Endothelial cell (in vitro differentiated cells): ENCODE results near the gene SLX9. TPM values are rescaled to one million over a fixed set of nuclear protein-coding genes. Genes with fewer than 3 reads are reported as not detected.

Source experiments
- DNase-seq: peaks from one replicate; pipeline ENCODE4 v3.0.0; 2021; ENCODE audit warnings: low spot score
- H3K27ac Mint-ChIP-seq: one replicate; pipeline ENCODE4 v1.8.0; 2021; ENCODE audit warnings: mixed read lengths, inconsistent platforms; ENCODE audit not compliant: unreplicated experiment
- H3K27me3 Mint-ChIP-seq: one replicate; pipeline ENCODE4 v1.8.0; 2021; ENCODE audit warnings: mild to moderate bottlenecking, moderate library complexity, mixed read lengths, inconsistent platforms; ENCODE audit not compliant: unreplicated experiment
- H3K36me3 Mint-ChIP-seq: one replicate; pipeline ENCODE4 v1.8.0; 2021; ENCODE audit warnings: mild to moderate bottlenecking, low read depth, mixed read lengths, inconsistent platforms; ENCODE audit not compliant: unreplicated experiment
- H3K4me1 Mint-ChIP-seq: one replicate; pipeline ENCODE4 v1.8.0; 2021; ENCODE audit warnings: mild to moderate bottlenecking, mixed read lengths, inconsistent platforms; ENCODE audit not compliant: unreplicated experiment
- H3K4me3 Mint-ChIP-seq: one replicate; pipeline ENCODE4 v1.8.0; 2021; ENCODE audit warnings: mild to moderate bottlenecking, mixed read lengths, inconsistent platforms; ENCODE audit not compliant: unreplicated experiment
- H3K9me3 Mint-ChIP-seq: one replicate; pipeline ENCODE4 v1.8.0; 2021; ENCODE audit warnings: mixed read lengths, inconsistent platforms; ENCODE audit not compliant: unreplicated experiment
- total RNA-seq: library from RNA; stranded (reverse); fragmentation: NEBNext Ultra II Directional; extraction: Animal tissue kit (Norgen Biotek cat#: 25700); gene quantifications from one replicate; pipeline ENCODE4 v1.2.1, GENCODE V29; 2021; ENCODE audit not compliant: unreplicated experiment
- TF ChIP-seq, protein P1 (sequence below): fragments of 200-600 bp; sonication (generic); IDR thresholded peaks from one replicate; pipeline ENCODE4 v1.5.0; 2021; ENCODE audit warnings: antibody characterized with exemption; ENCODE audit not compliant: unreplicated experiment

SLX9 gene
- total RNA-seq, 1 donor from 2014 or later: 13.7 TPM

DNA sequence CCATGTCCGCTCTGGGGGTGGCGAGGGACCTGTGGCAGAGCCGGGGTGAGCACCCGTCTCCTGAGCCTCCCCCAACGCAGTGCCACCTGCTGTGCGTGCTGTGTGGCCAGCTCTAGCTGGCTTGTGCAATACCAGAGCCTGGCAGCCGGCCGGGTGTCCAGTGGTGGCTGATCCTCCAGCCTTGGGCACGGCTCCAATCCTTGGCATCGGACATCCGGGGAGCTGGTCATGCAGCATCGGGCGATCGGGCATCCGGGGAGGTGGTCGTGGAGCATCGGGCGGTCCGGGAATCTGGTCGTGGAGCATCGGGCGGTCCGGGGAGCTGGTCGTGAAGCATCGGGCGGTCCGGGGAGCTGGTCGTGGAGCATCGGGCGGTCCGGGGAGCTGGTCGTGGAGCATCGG is 8.1 kb downstream of the SLX9 start:
- no peak for DNase-seq
- peaks cover 3% of the 10 kb centered on the region for H3K27me3 Mint-ChIP-seq
- TF ChIP-seq, protein P1, sequence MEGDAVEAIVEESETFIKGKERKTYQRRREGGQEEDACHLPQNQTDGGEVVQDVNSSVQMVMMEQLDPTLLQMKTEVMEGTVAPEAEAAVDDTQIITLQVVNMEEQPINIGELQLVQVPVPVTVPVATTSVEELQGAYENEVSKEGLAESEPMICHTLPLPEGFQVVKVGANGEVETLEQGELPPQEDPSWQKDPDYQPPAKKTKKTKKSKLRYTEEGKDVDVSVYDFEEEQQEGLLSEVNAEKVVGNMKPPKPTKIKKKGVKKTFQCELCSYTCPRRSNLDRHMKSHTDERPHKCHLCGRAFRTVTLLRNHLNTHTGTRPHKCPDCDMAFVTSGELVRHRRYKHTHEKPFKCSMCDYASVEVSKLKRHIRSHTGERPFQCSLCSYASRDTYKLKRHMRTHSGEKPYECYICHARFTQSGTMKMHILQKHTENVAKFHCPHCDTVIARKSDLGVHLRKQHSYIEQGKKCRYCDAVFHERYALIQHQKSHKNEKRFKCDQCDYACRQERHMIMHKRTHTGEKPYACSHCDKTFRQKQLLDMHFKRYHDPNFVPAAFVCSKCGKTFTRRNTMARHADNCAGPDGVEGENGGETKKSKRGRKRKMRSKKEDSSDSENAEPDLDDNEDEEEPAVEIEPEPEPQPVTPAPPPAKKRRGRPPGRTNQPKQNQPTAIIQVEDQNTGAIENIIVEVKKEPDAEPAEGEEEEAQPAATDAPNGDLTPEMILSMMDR: no peak
- H3K4me3 Mint-ChIP-seq: no peak overlapping the region
- no peaks in the 10 kb centered on the region for H3K4me1 Mint-ChIP-seq
- H3K9me3 Mint-ChIP-seq: no peaks in the 10 kb centered on the region
- H3K36me3 Mint-ChIP-seq: peaks cover 5% of the 10 kb centered on the region
- peak overlapping the region; percentile 52 for H3K27ac Mint-ChIP-seq

DNA sequence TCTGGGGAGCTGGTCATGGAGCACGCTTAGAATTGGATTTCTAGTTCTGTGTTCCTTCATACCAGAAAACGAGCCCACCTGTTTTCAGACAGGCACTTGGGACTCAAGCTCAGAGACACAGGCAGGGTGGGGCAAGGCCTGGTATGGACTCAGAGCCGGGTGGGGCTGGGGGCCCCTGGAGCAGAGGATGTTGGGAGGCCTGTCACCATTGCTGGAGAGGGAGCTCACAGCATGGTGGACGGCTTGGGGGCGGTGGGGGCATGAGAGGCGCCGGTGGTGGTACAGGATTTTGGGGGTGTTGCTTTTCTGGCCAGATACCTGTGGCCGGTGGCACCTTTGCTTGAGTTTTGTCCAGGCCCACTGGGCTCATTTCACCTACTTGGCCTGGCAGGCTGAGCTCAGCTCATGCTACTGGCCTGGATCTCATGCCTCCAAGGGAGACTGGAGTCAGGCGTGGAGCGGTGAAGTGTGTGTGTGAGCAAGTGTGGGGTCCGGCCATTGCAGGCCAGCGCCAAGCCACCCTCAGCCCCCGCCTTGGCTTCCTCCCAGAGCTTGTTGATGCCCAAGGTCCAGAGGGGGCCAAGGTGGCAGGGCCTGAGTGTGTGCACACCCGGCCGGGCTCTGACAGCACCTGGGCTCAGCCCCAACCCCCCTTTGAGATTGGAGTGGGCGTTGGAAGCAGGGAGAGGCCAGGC is 8.7 kb downstream of the SLX9 start:
- no peak for DNase-seq
- H3K36me3 Mint-ChIP-seq: peaks cover 5% of the 10 kb centered on the region
- TF ChIP-seq, protein P1: no peak
- H3K27me3 Mint-ChIP-seq: peaks cover 3% of the 10 kb centered on the region
- H3K4me3 Mint-ChIP-seq: no peak overlapping the region
- no peak overlapping the region for H3K27ac Mint-ChIP-seq
- H3K9me3 Mint-ChIP-seq: no peaks in the 10 kb centered on the region
- no peaks in the 10 kb centered on the region for H3K4me1 Mint-ChIP-seq

DNA sequence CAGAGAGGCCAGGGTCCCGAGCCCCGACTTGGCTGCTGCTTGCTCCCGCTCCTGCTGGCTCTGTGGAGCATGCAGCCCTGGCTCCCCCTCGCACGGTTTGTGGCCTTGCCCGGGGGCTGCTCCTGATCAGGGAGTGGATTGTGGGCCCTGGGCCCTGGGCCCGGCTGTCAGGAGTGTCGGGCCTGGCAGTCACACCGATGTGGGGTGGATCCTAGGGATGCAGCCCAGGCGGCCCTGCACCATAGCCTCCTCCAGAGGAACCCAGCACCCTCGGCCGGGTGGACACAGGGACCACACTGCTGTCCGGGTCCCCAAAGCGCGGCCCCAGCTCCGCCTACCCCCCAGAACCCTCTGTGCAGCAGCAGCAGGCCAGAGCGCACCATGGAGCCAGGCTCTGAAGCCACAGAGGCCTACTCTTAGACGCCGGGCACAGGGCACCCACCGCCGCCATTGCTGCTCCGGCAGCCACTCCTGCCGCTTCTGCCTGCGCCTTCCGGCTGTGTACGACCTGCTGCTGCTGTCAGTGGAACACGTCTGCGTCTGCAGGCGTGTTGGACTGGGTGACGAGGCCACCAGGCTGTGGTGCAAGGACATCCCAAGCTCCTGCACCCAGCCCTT is 9.4 kb downstream of the SLX9 start:
- Mint-ChIP-seq H3K4me1 (no peaks in the 10 kb centered on the region), H3K27ac (no peak overlapping the region)
- no peak for DNase-seq

DNA sequence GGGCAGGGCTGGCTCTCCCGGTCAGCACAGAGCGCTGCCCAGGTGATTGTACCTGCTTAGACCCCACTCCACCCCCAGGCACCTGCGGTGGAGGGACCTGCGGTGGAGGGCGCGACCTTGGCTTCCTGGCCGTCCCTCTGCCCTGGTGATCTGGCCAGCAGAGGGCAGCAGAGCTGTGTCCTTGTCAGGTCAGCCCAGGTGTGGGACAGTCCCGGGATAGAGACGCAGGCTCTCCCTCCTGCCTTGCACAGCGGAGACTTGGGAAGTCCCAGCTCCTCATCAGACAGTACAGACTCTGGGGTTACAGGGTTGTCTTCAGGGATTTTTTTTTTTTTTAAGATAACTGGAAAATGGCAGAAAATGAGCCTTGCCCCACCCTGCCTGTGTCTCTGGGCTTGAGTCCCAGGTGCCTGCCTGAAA is 10.0 kb downstream of the SLX9 start:
- H3K27ac Mint-ChIP-seq: no peak overlapping the region
- H3K9me3 Mint-ChIP-seq: no peaks in the 10 kb centered on the region
- no peak overlapping the region for H3K4me3 Mint-ChIP-seq
- peak; percentile 89 for DNase-seq
- H3K27me3 Mint-ChIP-seq: peaks cover 3% of the 10 kb centered on the region
- no peaks in the 10 kb centered on the region for H3K4me1 Mint-ChIP-seq
- TF ChIP-seq, protein P1: peak; percentile 87
- peaks cover 3% of the 10 kb centered on the region for H3K36me3 Mint-ChIP-seq

More for the DNA sequence above, 9.4 kb downstream of the SLX9 start:
- Mint-ChIP-seq H3K27me3 (peaks cover 3% of the 10 kb centered on the region), H3K4me3 (no peak overlapping the region), H3K9me3 (no peaks in the 10 kb centered on the region), H3K36me3 (peaks cover 1% of the 10 kb centered on the region)
- TF ChIP-seq, protein P1: no peak

DNA sequence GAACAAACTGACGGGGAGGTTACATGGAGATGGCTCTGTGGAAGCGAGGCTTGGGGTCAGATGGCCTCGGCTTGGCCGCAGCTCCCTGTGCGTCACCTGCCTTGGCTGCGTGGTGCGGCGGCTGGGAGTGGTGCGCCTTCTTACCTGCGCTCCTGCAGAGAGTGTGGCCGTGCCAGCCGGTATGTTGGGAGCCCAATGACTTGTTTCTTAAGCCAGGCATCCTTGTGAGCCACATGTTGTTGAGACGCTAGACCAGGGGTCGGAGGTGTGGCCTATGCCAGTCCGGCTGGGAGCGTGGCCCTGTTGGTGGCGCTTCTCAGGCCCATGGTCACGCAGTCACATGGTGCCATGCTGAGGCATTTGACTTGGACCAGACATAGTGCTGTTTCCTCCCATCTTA is 10.5 kb downstream of the SLX9 start:
- Mint-ChIP-seq H3K4me3 (no peak overlapping the region), H3K36me3 (peaks cover 3% of the 10 kb centered on the region), H3K9me3 (no peaks in the 10 kb centered on the region), H3K27ac (no peak overlapping the region), H3K4me1 (no peaks in the 10 kb centered on the region), H3K27me3 (peaks cover 4% of the 10 kb centered on the region)
- DNase-seq: no peak
- TF ChIP-seq, protein P1: no peak
